Measurements from ENCODE around the gene LPIN2.

The LPIN2 gene

GRCh38 chr18:2965797-2966196, 47.1 kb downstream of the LPIN2 start:
- Histone ChIP-seq H3K4me1 (peaks cover 0 to 76% (median 23%) of the 10 kb centered on the region in 4 donors), H3K27me3 (no peaks in the 10 kb centered on the region), H3K9me3 (no peaks in the 10 kb centered on the region), H3K4me3 (no peak overlapping the region), H3K27ac (no peak overlapping the region), H3K36me3 (no peaks in the 10 kb centered on the region)
- TF ChIP-seq CTCF (IDR thresholded peaks at IDR 0.05) = no peak
- no peak for DNase-seq
- intact Hi-C loops (cut with DNase I; ENCODE audit: low total_unique reads) = no loop called here

- TF ChIP-seq CTCF (IDR thresholded peaks at IDR 0.05) = no peak
- no peaks in the 10 kb centered on the region for H3K9me3 ChIP-seq
- no peaks in the 10 kb centered on the region for H3K27me3 ChIP-seq
- intact Hi-C loops (cut with DNase I; ENCODE audit: low total_unique reads) = no loop called here
- H3K4me3 ChIP-seq = no peak overlapping the region
- H3K36me3 ChIP-seq = no peaks in the 10 kb centered on the region
- peaks cover 0 to 76% (median 27%) of the 10 kb centered on the region in 4 donors for H3K4me1 ChIP-seq
- no peak overlapping the region for H3K27ac ChIP-seq
- DNase-seq = no peak
Measured at GRCh38 chr18:2964361-2965010, 48.5 kb downstream of the LPIN2 start.

All from tibial artery (tissue), 4 donors.